Neuronal stem cell (in vitro differentiated cells): ENCODE data around the gene VWC2.

ENCODE experiments used
- DNase-seq: peaks from one replicate; pipeline ENCODE4 v3.0.0-alpha.2; 2013; ENCODE audit warnings: low spot score
- H2AFZ ChIP-seq: one replicate; pipeline ENCODE4 v1.6.1; 2013; ENCODE audit warnings: mild to moderate bottlenecking, low read length, inconsistent platforms
- H2AK5ac ChIP-seq: 2 replicates; pipeline ENCODE4 v1.6.1; 2013; ENCODE audit warnings: low read depth, mild to moderate bottlenecking, inconsistent platforms, low read length, moderate library complexity, mixed read lengths
- H2BK120ac ChIP-seq: 2 replicates; pipeline ENCODE4 v1.6.1; 2013; ENCODE audit warnings: low read depth, mild to moderate bottlenecking, inconsistent platforms, low read length, moderate library complexity, mixed read lengths
- H2BK12ac ChIP-seq: one replicate; pipeline ENCODE4 v1.6.1; 2013; ENCODE audit warnings: low read length, inconsistent platforms
- H2BK15ac ChIP-seq: 2 replicates; pipeline ENCODE4 v1.6.1; 2013; ENCODE audit warnings: mild to moderate bottlenecking, low read length, inconsistent platforms, mixed read lengths
- H2BK5ac ChIP-seq: one replicate; pipeline ENCODE4 v1.6.1; 2013; ENCODE audit warnings: inconsistent platforms, mild to moderate bottlenecking, low read length, moderate library complexity
- H3K14ac ChIP-seq: one replicate; pipeline ENCODE4 v1.6.1; 2013; ENCODE audit warnings: low read length, inconsistent platforms
- H3K18ac ChIP-seq: 2 replicates; pipeline ENCODE4 v1.6.1; 2013; ENCODE audit warnings: low read length, inconsistent platforms
- H3K23ac ChIP-seq: 2 replicates; pipeline ENCODE4 v1.6.1; 2013; ENCODE audit warnings: low read depth, mild to moderate bottlenecking, mixed read lengths, low read length, inconsistent platforms; ENCODE audit not compliant: poor library complexity
- H3K27ac ChIP-seq: replicated peaks from 3 replicates; pipeline ENCODE4 v1.5.1; 2013; ENCODE audit warnings: low read length, inconsistent platforms
- H3K27me3 ChIP-seq, 3 experiments: 2 replicates each; pipeline ENCODE4 v1.6.1; 2013; ENCODE audit warnings: low read length in 3 of 3, mild to moderate bottlenecking in 2 of 3, inconsistent platforms in 1 of 3, low read depth in 1 of 3, mixed read lengths in 1 of 3, moderate library complexity in 1 of 3; ENCODE audit not compliant: control insufficient read depth in 3 of 3, insufficient read depth in 3 of 3
- H3K36me3 ChIP-seq, 2 donors: replicated peaks in 1 of 2; 2 replicates each; pipeline ENCODE4 v1.6.1; 2013; ENCODE audit warnings: low read length in 2 of 2; ENCODE audit not compliant: control insufficient read depth in 2 of 2, insufficient read depth in 2 of 2
- H3K4ac ChIP-seq: 2 replicates; pipeline ENCODE4 v1.6.1; 2013; ENCODE audit warnings: inconsistent platforms, mild to moderate bottlenecking, low read length, moderate library complexity
- H3K4me1 ChIP-seq, 2 donors: 1 replicate in 1 of 2; 2 replicates in 1 of 2; pipeline ENCODE4 v1.6.1; 2013; ENCODE audit warnings: low read length in 2 of 2, low read depth in 1 of 2; ENCODE audit not compliant: control insufficient read depth in 2 of 2, insufficient read depth in 1 of 2
- H3K4me2 ChIP-seq: one replicate; pipeline ENCODE4 v1.6.1; 2013; ENCODE audit warnings: mild to moderate bottlenecking, low read length, inconsistent platforms; ENCODE audit not compliant: insufficient read depth, poor library complexity, severe bottlenecking
- H3K4me3 ChIP-seq, 2 donors: 2 replicates each; pipeline ENCODE4 v1.5.1; 2013; ENCODE audit warnings: low read length in 2 of 2, mild to moderate bottlenecking in 2 of 2, inconsistent platforms in 1 of 2, moderate library complexity in 1 of 2
- H3K79me1 ChIP-seq: one replicate; pipeline ENCODE4 v1.6.1; 2013; ENCODE audit warnings: low read depth, mild to moderate bottlenecking, inconsistent platforms, low read length, moderate library complexity
- H3K9ac ChIP-seq: one replicate; pipeline ENCODE4 v1.6.1; 2013; ENCODE audit warnings: mild to moderate bottlenecking, low read depth, low read length, inconsistent platforms; ENCODE audit not compliant: poor library complexity
- H3K9me3 ChIP-seq, 2 donors: replicated peaks in 1 of 2; 2 replicates each; pipeline versions ENCODE3 to v1.6.1; 2013; ENCODE audit warnings: low read length in 2 of 2, mild to moderate bottlenecking in 2 of 2, inconsistent platforms in 1 of 2, low read depth in 1 of 2, mixed read lengths in 1 of 2, moderate library complexity in 1 of 2; ENCODE audit not compliant: control insufficient read depth in 2 of 2, insufficient read depth in 1 of 2
- H4K8ac ChIP-seq: one replicate; pipeline ENCODE4 v1.6.1; 2013; ENCODE audit warnings: low read depth, mild to moderate bottlenecking, inconsistent platforms, low read length, moderate library complexity
- H4K91ac ChIP-seq: one replicate; pipeline ENCODE4 v1.6.1; 2013; ENCODE audit warnings: low read length, low read depth, mild to moderate bottlenecking, inconsistent platforms; ENCODE audit not compliant: poor library complexity
- WGBS, 2 donors: extraction: QIAGEN DNeasy Blood & Tissue Kit; methylation state at CpG; one replicate each; pipeline ENCODE4 v1.1.7; 2013; ENCODE audit warnings: missing lambda C conversion rate in 2 of 2, mixed read lengths in 1 of 2; ENCODE audit not compliant: insufficient read length in 2 of 2, insufficient replicate concordance in 1 of 2; ENCODE audit errors: extremely low coverage in 2 of 2; 5-methylcytosine and 5-hydroxymethylcytosine counted together

Gene VWC2

GRCh38 chr7:49873420-49873819, 100.0 kb downstream of the VWC2 start:
- H3K18ac ChIP-seq: no peak overlapping the region
- DNase-seq: no peak
- no peak overlapping the region for H3K4me2 ChIP-seq
- H2BK120ac ChIP-seq: no peak overlapping the region
- no peak overlapping the region for H4K91ac ChIP-seq
- no peak overlapping the region for H3K4ac ChIP-seq
- H2AFZ ChIP-seq: no peak overlapping the region
- H3K4me3 ChIP-seq: no peak overlapping the region
- no peaks in the 10 kb centered on the region for H3K36me3 ChIP-seq
- no peak overlapping the region for H4K8ac ChIP-seq
- H3K79me1 ChIP-seq: no peaks in the 10 kb centered on the region
- no peaks in the 10 kb centered on the region for H3K27me3 ChIP-seq
- H3K9me3 ChIP-seq: no peaks in the 10 kb centered on the region
- H3K9ac ChIP-seq: no peak overlapping the region
- no peak overlapping the region for H3K14ac ChIP-seq
- no peak overlapping the region for H3K23ac ChIP-seq
- H2AK5ac ChIP-seq: no peak overlapping the region
- H3K27ac ChIP-seq: no peak overlapping the region
- no peak overlapping the region for H2BK15ac ChIP-seq
- H3K4me1 ChIP-seq: no peaks in the 10 kb centered on the region
- WGBS, 2 donors: no CpG with 5 or more reads among the region's 1 CpG
- no peak overlapping the region for H2BK5ac ChIP-seq
- H2BK12ac ChIP-seq: no peak overlapping the region

GRCh38 chr7:49875336-49875735, 101.9 kb downstream of the VWC2 start:
- Histone ChIP-seq H2AK5ac (no peak overlapping the region), H3K23ac (no peak overlapping the region), H3K18ac (no peak overlapping the region), H2AFZ (no peak overlapping the region), H3K4me2 (no peak overlapping the region), H2BK120ac (no peak overlapping the region), H3K14ac (no peak overlapping the region), H4K8ac (no peak overlapping the region), H3K4me3 (no peak overlapping the region), H3K27me3 (no peaks in the 10 kb centered on the region), H3K9ac (no peak overlapping the region), H2BK5ac (no peak overlapping the region), H2BK12ac (no peak overlapping the region), H3K4ac (no peak overlapping the region), H3K79me1 (no peaks in the 10 kb centered on the region), H2BK15ac (no peak overlapping the region), H4K91ac (no peak overlapping the region), H3K9me3 (no peaks in the 10 kb centered on the region), H3K27ac (no peak overlapping the region), H3K36me3 (no peaks in the 10 kb centered on the region), H3K4me1 (no peaks in the 10 kb centered on the region)
- no peak for DNase-seq
- WGBS, 2 donors: no CpG with 5 or more reads among the region's 1 CpG

- Histone ChIP-seq H3K36me3 (no peaks in the 10 kb centered on the region), H3K27me3 (no peaks in the 10 kb centered on the region), H3K4me3 (no peak overlapping the region), H2AFZ (no peak overlapping the region), H4K8ac (no peak overlapping the region), H3K14ac (no peak overlapping the region), H3K9me3 (no peaks in the 10 kb centered on the region), H2BK120ac (no peak overlapping the region), H2BK5ac (no peak overlapping the region), H3K4me1 (peaks cover 0 to 1% of the 10 kb centered on the region in 2 donors), H3K23ac (no peak overlapping the region), H4K91ac (no peak overlapping the region), H2BK12ac (no peak overlapping the region), H3K79me1 (no peaks in the 10 kb centered on the region), H3K4ac (no peak overlapping the region), H3K18ac (no peak overlapping the region), H2AK5ac (no peak overlapping the region), H3K9ac (no peak overlapping the region), H3K27ac (no peak overlapping the region), H2BK15ac (no peak overlapping the region), H3K4me2 (no peak overlapping the region)
- DNase-seq: no peak
- WGBS, 2 donors: 100% methylated on average over 1 of the region's 3 CpGs; no CpG with 5 or more reads in 1 of the 2 donors
Measured at GRCh38 chr7:49876202-49876601, 102.8 kb downstream of the VWC2 start.

GRCh38 chr7:49878089-49878488, 104.7 kb downstream of the VWC2 start:
- Histone ChIP-seq H2BK15ac (no peak overlapping the region), H3K79me1 (no peaks in the 10 kb centered on the region), H2BK120ac (no peak overlapping the region), H2BK12ac (no peak overlapping the region), H3K9ac (no peak overlapping the region), H3K23ac (no peak overlapping the region), H3K27me3 (no peaks in the 10 kb centered on the region), H3K27ac (no peak overlapping the region), H2BK5ac (no peak overlapping the region), H2AK5ac (no peak overlapping the region), H3K4me2 (no peak overlapping the region), H3K9me3 (no peaks in the 10 kb centered on the region), H3K4me3 (no peak overlapping the region), H4K8ac (no peak overlapping the region), H4K91ac (no peak overlapping the region), H3K36me3 (no peaks in the 10 kb centered on the region), H3K14ac (no peak overlapping the region), H2AFZ (no peak overlapping the region), H3K4ac (no peak overlapping the region), H3K4me1 (peaks cover 0 to 1% of the 10 kb centered on the region in 2 donors), H3K18ac (no peak overlapping the region)
- DNase-seq: no peak
- 91% methylated on average over 1 of the region's 2 CpGs; no CpG with 5 or more reads in 1 of the 2 donors for WGBS, 2 donors
